Activated T-cell treated with anti-CD3 and anti-CD28 coated beads for 48 hours (primary cell): ENCODE measurements around the gene SEMA3G.

ENCODE experiments used
- DNase-seq: peaks from one replicate; pipeline ENCODE4 v3.0.0-alpha.2; 2020; ENCODE audit warnings: low read depth

Gene SEMA3G

DNA sequence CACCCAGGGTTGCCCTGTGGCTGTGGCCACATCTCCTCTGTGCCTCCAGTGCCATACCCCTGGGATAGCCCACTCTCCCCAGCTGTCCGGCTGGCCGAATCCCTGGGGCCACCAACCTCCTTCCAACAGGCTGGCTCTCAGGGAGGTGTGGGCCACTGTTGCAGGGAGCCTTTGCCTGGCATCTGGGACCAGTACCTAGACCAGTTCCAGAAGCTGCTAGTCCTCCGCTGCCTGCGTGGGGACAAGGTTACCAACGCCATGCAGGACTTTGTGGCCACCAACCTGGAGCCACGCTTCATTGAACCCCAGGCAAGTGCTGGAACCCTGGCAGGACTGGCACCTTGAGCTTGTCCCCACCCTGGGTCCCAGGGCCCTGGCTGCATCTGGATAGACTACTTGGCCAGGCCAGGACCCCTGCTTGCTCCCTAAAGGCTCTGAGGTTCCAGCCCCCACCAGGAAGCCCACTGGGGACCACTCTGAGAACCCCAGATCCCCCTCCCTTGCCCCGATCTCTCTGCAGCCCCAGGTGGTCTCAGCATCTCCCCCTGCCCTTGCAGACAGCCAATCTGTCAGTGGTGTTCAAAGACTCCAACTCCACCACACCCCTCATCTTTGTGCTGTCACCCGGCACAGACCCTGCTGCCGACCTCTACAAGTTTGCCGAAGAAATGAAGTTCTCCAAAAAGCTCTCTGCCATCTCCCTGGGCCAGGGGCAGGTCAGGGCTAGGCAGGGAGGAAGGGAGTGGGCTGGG, 50.0 kb downstream of the SEMA3G start:
- DNase-seq = no peak

DNA sequence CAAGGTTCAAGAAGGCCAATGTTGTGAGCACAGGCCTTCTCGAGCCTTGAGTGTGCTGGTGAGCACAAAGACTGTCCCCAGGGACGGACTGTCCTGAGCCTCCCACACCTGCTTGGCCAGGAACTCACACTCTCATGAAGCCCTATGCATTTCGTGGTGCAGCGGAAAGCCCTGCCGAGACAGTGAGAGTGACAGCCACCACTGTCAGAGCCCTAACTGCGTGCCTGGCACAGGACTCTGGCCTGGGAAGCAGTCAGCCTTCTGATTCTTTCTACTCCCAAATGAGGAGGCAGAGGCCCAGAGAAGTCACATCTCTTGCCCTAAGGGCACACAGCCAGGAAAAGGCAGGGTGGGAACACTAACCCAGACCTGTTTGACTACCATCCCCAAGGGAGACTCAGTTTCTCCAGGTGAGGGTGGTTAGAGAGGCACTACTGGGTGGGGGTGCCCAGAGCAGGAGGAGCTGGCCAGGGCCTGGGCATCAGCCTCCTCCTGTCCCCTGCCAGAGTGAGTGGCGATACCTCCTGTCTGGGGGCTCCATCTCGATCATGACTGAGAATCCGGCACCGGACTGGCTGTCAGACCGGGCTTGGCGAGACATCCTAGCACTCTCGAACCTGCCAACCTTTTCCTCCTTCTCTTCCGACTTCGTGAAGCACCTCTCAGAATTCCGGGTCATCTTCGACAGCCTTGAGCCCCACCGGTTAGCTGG, 50.8 kb downstream of the SEMA3G start:
- no peak for DNase-seq

DNA sequence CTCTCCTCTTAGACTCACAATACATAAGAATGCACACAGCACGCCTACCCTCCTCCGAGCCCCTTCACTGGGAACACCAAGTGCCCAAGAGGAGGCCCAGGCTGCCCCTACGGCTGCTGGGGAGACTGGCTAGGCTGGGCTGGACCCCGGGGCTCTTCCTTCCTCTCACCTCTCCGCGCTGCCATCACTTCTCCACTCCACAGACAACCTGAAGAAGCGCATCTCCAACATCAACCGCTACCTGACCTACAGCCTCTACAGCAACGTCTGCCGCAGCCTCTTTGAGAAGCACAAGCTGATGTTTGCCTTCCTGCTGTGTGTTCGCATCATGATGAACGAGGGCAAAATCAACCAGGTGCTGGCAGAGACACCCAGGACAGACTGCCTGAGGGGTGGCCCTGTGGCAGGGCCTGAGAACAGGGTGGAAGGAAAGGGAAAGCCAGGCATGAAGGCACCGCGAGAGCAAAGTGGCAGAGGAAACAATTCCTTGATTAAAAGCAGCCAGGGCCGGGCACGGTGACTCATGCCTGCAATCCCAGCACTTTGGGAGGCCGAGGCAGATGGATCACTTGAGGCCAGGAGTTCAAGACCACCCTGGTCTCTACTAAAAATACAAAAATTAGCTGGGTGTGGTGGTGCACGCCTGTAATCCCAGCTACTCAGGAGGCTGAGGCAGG, 51.6 kb downstream of the SEMA3G start:
- DNase-seq = no peak

DNA sequence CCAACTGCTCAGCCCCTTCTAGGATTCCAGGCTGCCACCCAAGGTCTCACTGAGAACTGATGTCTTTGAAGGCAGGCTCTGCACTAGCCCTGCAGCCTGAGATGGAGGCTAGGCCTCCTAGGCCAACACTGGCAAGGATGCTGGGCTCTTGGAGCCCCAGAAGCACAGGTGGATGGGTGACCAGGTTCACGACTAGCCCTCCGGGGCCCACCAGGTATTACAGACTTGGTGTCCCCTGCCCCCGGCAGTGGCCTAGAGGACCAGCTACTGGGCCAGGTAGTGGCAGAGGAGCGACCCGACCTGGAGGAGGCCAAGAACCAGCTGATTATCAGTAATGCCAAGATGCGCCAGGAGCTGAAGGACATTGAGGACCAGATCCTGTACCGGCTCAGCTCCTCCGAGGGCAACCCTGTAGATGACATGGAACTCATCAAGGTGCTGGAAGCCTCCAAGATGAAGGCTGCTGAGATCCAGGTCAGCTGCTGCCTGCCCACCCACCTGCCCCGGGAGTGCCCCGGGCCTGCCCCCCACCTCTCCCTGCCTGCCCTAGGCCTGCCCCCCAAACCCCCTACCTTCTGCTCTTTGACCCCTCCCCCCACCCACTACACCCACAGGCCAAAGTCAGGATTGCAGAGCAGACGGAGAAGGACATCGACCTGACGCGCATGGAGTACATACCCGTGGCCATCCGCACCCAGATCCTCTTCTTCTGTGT, 52.5 kb downstream of the SEMA3G start:
- no peak for DNase-seq

DNA sequence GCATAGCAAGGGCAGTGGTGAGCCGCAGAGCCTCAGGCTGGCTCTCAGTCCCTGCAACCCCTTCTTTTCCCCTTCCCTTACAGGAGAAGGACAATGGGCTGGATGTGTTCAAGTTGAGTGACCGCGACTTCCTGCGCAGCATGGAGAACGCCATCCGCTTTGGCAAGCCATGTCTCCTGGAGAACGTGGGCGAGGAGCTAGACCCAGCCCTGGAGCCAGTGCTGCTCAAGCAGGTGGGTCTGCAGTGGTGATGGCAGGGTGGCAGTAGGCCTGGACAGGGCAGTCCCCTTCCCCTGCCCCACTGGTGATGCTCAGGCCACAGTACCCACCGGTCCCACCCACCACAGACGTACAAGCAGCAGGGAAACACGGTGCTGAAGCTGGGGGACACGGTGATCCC, 53.8 kb downstream of the SEMA3G start:
- no peak for DNase-seq

DNA sequence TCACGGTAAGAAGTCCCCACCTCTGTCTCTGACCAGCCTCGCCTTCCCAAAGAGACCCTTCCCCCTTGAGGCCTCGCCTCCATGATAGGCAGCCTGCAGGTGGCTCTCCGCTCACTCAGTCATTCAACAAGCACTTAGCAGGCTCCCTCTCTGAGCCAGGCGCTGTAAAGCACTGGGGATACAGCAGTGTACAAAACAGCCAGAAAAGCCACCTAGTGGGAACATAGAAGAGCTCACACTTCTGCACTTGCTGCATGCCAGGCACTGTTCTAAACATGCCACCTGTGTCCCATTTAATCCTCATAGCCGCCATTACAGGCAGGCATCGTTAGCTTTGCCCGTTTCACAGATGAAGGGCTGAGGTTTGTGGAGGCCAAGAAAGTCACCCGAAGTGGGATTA, 56.0 kb downstream of the SEMA3G start:
- no peak for DNase-seq

DNA sequence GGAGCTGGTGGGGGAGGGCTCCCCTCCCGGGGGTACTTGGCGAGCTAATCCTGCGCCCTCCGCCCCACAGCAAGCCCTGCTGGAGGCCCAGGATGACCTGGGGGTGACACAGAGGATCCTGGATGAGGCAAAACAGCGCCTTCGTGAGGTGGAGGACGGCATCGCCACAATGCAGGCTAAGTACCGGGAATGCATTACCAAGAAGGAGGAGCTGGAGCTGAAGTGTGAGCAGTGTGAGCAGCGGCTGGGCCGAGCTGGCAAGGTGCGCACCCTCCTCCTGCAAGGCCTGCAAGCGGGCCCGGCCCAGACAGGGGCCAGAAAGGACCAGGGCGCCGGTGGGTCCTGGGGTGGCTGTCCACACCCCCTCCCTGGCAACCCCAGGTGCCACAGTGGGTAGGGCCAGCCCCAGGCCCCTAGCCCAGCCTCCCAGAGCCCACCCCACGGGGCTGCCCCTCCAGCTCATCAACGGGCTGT, 56.5 kb downstream of the SEMA3G start:
- no peak for DNase-seq

DNA sequence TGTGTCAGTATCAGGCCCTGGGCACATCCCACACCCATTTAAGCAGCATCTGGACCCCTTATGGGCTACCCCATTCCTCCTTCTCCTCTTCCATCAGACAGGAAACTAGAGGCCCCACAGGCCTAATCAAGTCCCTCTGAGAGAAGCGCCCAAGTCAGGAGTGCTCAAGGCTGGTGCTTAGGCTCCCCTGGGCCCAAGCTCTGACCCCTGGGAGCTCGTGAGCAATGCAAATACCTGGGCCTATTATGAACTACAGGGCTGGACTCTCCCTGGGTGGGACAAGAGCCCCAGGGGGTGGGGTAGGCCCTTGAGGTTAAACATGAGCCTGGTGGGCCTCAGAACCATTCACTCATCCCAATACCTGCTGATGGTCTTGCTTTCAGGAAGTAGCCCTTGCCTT, 57.4 kb downstream of the SEMA3G start:
- no peak for DNase-seq

DNA sequence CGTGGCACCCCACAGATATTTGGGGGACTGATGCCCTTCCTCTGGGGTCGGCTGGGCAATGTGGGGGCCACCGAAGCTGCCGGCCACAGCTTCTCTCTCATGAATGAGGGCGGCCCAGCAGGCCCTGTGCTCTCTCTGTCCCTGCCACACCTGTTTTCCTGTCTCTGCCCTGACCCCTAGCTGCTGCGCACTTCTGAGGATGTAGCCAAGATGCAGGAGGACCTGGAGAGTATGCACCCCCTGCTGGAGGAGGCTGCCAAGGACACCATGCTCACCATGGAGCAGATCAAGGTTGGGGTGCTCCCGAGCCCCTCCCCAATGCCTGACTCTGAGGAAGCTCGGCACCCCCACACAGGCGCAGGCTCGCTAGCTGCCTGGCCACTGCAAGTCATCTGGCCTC, 59.7 kb downstream of the SEMA3G start:
- DNase-seq = peak; percentile 22

DNA sequence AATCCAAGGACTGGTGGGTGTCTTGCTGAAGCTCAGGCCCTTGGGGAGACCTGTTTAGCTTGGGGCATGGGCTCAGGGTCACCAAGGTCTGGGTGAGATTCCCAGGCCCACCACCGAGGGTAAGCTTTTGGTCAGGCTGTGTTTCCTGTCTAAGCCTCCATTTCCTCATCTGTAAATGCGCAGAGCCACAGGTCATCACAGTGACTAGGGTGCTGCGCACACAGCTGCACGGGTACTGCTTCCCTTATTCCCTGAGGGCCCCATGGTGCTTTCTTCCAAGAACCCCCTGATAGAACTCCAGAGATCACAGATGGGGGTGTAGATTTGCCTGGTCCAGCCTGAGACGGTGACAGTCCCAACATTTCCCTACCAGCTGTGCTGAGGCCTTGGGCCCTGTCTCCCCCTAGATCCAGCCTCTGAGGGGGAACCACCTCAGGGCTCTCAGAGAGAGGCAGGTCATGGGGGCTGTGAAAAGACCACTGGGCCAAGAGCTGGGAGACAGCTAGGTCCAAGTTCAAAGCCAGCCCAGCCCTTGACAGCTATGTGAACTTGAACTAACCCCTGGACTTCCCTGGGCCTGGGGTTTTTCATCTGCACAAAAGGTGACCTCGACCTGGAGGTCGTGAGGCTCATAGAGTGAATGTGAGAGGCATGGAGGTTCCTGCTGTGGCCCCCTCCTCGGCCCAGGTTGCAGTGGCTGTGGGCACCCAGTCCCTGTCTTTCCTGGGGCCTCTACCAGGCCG, 60.7 kb downstream of the SEMA3G start:
- no peak for DNase-seq

DNA sequence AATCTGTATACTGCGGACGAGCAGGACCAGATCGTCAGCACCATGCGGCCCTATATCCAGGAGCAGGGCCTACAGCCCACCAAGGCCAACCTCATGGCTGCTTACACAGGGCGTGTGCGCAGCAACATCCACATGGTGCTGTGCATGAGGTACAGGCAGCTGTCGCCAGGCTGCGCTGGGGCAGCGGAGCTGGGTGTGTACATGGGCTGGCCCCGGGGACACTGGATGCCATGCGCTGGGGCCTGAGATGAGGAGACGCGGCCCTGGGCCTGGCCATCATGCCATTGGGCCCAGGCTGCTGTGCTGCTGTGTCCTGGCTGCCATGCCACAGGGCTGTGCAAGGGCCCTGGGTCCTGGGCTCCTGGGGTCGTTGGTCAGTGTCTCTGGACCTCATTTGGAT, 61.5 kb downstream of the SEMA3G start:
- DNase-seq = no peak
